ENCODE data around the gene ZNF573. TPM values are rescaled to one million over a fixed set of nuclear protein-coding genes. Genes with fewer than 3 reads are reported as not detected.
A peak's percentile ranks its signal among the peaks of the same experiment; 100 is the strongest.

ZNF573 gene
- total RNA-seq, 4 donors from 2014 or later = 5.7 to 16.3 (median 8.4) TPM

DNA sequence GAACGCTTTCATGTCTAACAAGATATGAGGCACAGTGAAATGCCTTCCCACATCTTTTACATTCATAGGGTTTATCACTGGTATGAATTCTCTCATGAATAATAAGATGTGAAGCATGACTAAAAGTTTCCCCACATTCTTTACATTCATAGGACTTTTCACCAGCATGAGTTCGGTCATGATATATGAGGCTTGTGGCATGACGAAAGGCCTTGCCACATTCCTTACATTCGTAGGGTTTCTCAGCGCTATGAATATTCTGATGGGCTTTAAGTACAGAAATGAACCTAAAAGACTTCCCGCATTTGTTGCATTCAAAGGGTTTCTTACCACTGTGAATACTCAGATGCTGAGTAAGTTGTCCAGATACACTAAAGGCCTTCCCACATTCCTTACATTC lies 81.2 kb downstream of the ZNF573 start:
- Histone ChIP-seq H3K27ac (no peak overlapping the region), H3K9me3 (peaks cover 0 to 16% (median 0%) of the 10 kb centered on the region in 3 donors), H3K36me3 (peaks cover 0 to 58% of the 10 kb centered on the region in 2 donors), H3K4me3 (no peak overlapping the region), H3K4me1 (no peaks in the 10 kb centered on the region), H3K27me3 (no peaks in the 10 kb centered on the region)
- no peak for ATAC-seq
- 91 to 95% methylated on average over 5 to 6 of the region's 6 CpGs for WGBS, 2 donors (ENCODE audit: low coverage in 1 of 2)
- TF ChIP-seq CTCF (IDR thresholded peaks at IDR 0.05) (no peak), POLR2A (IDR thresholded peaks at IDR 0.05) (no peak), EP300 (IDR thresholded peaks at IDR 0.05) (no peak), POLR2AphosphoS5 (IDR thresholded peaks at IDR 0.05) (no peak)

- no peaks in the 10 kb centered on the region for H3K27me3 ChIP-seq
- TF ChIP-seq POLR2AphosphoS5 (IDR thresholded peaks at IDR 0.05) = no peak
- no peak for TF ChIP-seq POLR2A (IDR thresholded peaks at IDR 0.05)
- no peak for TF ChIP-seq EP300 (IDR thresholded peaks at IDR 0.05)
- no peak for TF ChIP-seq CTCF (IDR thresholded peaks at IDR 0.05)
- no peak overlapping the region for H3K27ac ChIP-seq
- H3K4me1 ChIP-seq = peaks cover 0 to 20% (median 0%) of the 10 kb centered on the region in 3 donors
- 52 to 67% methylated on average over 2 of the region's 3 CpGs for WGBS, 2 donors (ENCODE audit: low coverage in 1 of 2)
- no peak overlapping the region for H3K4me3 ChIP-seq
- H3K36me3 ChIP-seq = peaks cover 0 to 40% of the 10 kb centered on the region in 2 donors
- ATAC-seq = no peak
- H3K9me3 ChIP-seq = peaks cover 0 to 16% (median 0%) of the 10 kb centered on the region in 3 donors
Measured at GRCh38 chr19:37695144-37695899, 84.1 kb downstream of the ZNF573 start.

- Histone ChIP-seq H3K4me3 (peak overlapping the region in 1 of 2 donors; percentile 70), H3K27ac (peak overlapping the region in 2 of 4 donors; percentile 88 to 89), H3K36me3 (peaks cover 0 to 24% of the 10 kb centered on the region in 2 donors), H3K9me3 (peaks cover 0 to 4% (median 0%) of the 10 kb centered on the region in 3 donors), H3K4me1 (peaks cover 0 to 23% (median 0%) of the 10 kb centered on the region in 3 donors), H3K27me3 (no peaks in the 10 kb centered on the region)
- no peak for TF ChIP-seq POLR2AphosphoS5 (IDR thresholded peaks at IDR 0.05)
- no peak for TF ChIP-seq CTCF (IDR thresholded peaks at IDR 0.05)
- no peak for TF ChIP-seq POLR2A (IDR thresholded peaks at IDR 0.05)
- no peak for TF ChIP-seq EP300 (IDR thresholded peaks at IDR 0.05)
- ATAC-seq = no peak
- WGBS, 2 donors (ENCODE audit: low coverage in 1 of 2) = 19 to 59% methylated on average over 6 to 7 of the region's 11 CpGs
Measured at GRCh38 chr19:37692956-37693620, 86.3 kb downstream of the ZNF573 start.

DNA sequence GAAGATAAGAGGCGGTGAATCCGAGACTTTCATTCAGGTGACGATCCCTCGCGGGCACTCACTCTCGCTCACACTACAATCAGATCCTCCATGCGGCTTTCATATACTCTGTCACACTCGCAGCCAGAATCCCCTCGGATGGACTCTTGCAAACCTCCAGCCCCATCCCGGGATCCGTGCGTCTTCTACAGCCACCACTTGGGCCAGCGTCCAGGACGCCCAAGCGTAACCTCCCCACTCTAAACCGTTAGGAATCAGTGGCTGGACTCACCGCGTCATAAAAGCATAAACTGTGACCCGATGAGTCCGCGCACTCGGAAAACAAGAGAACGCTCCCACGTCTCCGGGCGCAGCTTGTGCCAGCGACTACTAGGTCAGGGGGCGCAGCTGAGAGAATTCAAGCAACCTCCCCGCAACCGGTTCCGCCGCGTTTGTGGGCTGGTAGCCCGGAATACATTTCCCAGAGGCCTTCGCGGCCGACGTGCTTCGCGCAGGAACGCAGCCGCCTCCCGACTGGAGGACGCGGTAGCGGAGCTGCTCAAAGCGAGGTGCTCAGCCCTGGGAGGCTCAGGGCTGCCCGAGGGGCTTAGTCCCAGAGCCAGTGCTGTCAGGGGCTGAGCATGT lies 87.4 kb downstream of the ZNF573 start:
- Histone ChIP-seq H3K4me3 (peak overlapping the region; percentile 53 to 70), H3K27me3 (no peaks in the 10 kb centered on the region), H3K36me3 (peaks cover 0 to 16% of the 10 kb centered on the region in 2 donors), H3K9me3 (peaks cover 0 to 4% (median 0%) of the 10 kb centered on the region in 3 donors), H3K27ac (peak overlapping the region; percentile 50 to 89 (median 88)), H3K4me1 (peaks cover 0 to 23% (median 0%) of the 10 kb centered on the region in 3 donors)
- peak; percentile 90 for ATAC-seq
- TF ChIP-seq CTCF (IDR thresholded peaks at IDR 0.05) (peak in 1 of 4 experiments; percentile 51), POLR2A (IDR thresholded peaks at IDR 0.05) (peak; percentile 45 to 49), POLR2AphosphoS5 (IDR thresholded peaks at IDR 0.05) (peak; percentile 70), EP300 (IDR thresholded peaks at IDR 0.05) (no peak)
- 0 to 1% methylated on average over 5 to 12 of the region's 48 CpGs for WGBS, 2 donors (ENCODE audit: low coverage in 1 of 2)

Small RNAs within 50 kb of the gene (small RNA-seq; reads per million reads assigned to genes)
- 0 reads per million in 4 donors for gene SELENOKP1

Other genes starting within 250 kb of the ZNF573 start
- gene ZNF571, start 184.8 kb downstream of the ZNF573 start, total RNA-seq = 1 to 10 TPM; 4.9 to 8.8 (median 5.9) TPM
- 10 to 100 TPM in 1 of 4 donors, 1 to 10 TPM in 3; 2.0 to 11.8 (median 4.8) TPM for gene ZNF540, start 184.7 kb downstream of the ZNF573 start, total RNA-seq
- gene ZFP30, start 124.1 kb downstream of the ZNF573 start, total RNA-seq = 10 to 100 TPM in 3 of 4 donors, 1 to 10 TPM in 1; 9.6 to 17.4 (median 14.9) TPM
- gene ZNF607, start 59.8 kb downstream of the ZNF573 start, total RNA-seq = 10 to 100 TPM in 1 of 4 donors, 1 to 10 TPM in 3; 3.9 to 14.9 (median 5.9) TPM
- gene WDR87, start 127.0 kb upstream of the ZNF573 start, total RNA-seq = not detected
- gene SIPA1L3, start 127.6 kb upstream of the ZNF573 start, total RNA-seq = 10 to 100 TPM in 2 of 4 donors, 1 to 10 TPM in 2; 5.9 to 20.2 (median 11.8) TPM